ENCODE measurements around the gene KCNA1. TPM values are rescaled to one million over a fixed set of nuclear protein-coding genes. Genes with fewer than 3 reads are reported as not detected.
"Not testable (repeated sequence)": the region's sequence is repeated elsewhere in the genome, so short reads cannot be mapped to it uniquely, and the experiment has no call there.

The KCNA1 gene
- total and polyA plus RNA-seq, 12 donors, result 0.22 TPM; not detected in 11

DNA sequence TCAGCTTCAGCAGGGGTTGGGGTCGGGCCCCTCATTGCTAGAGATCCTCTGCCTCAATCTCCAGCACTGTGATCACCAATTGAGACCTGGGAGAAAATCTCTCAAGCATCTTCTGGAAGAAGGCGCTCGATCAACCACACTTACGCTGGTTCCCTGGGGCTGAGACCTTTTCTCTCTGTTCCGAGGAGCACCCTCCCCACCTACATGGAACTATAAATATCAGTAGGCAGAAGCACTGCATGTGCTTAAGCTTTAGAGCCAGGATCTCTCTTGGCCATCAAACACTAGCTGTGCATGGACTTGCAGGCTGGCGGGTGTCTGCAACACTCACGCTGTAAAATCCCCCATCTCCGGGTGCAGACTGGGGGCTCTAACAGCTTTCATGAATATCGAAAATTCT, 38.2 kb upstream of the KCNA1 start:
- intact Hi-C loops (cut with DNase I), result no loop called here
- Histone ChIP-seq H3K4me3 (no peak overlapping the region), H3K36me3 (no peaks in the 10 kb centered on the region), H3K9me3 (no peaks in the 10 kb centered on the region), H3K27ac (no peak overlapping the region), H3K4me1 (no peaks in the 10 kb centered on the region), H3K27me3 (peaks cover 0 to 58% (median 26%) of the 10 kb centered on the region in 7 donors)
- ATAC-seq, result no peak
- DNase-seq, result no peak
- TF ChIP-seq CTCF (IDR thresholded peaks at IDR 0.05), result no peak
- WGBS, 2 donors, result 84 to 91% methylated on average over 9 of the region's 9 CpGs

GRCh38 chr12:4873947-4874346, 35.8 kb upstream of the KCNA1 start:
- no peaks in the 10 kb centered on the region for H3K9me3 ChIP-seq
- no peaks in the 10 kb centered on the region for H3K4me1 ChIP-seq
- no peak for ATAC-seq
- no peak overlapping the region for H3K27ac ChIP-seq
- no peak for TF ChIP-seq CTCF (IDR thresholded peaks at IDR 0.05)
- H3K27me3 ChIP-seq, result peaks cover 0 to 41% (median 13%) of the 10 kb centered on the region in 7 donors
- no peak for DNase-seq
- H3K4me3 ChIP-seq, result no peak overlapping the region
- no peaks in the 10 kb centered on the region for H3K36me3 ChIP-seq
- WGBS, 2 donors, result 71 to 80% methylated on average over 1 of the region's 1 CpG
- intact Hi-C loops (cut with DNase I), result no loop called here

GRCh38 chr12:4874671-4875070, 35.0 kb upstream of the KCNA1 start:
- H3K27me3 ChIP-seq, result peaks cover 0 to 35% (median 13%) of the 10 kb centered on the region in 7 donors
- H3K27ac ChIP-seq, result no peak overlapping the region
- intact Hi-C loops (cut with DNase I), result no loop called here
- no peak for ATAC-seq
- H3K9me3 ChIP-seq, result peaks cover 0 to 6% (median 0%) of the 10 kb centered on the region in 11 donors
- H3K4me1 ChIP-seq, result no peaks in the 10 kb centered on the region
- TF ChIP-seq CTCF (IDR thresholded peaks at IDR 0.05), result no peak
- no peak for DNase-seq
- 41 to 53% methylated on average over 2 of the region's 2 CpGs for WGBS, 2 donors
- no peak overlapping the region for H3K4me3 ChIP-seq
- H3K36me3 ChIP-seq, result no peaks in the 10 kb centered on the region

- H3K4me3 ChIP-seq; H3K4me1 ChIP-seq; H3K27ac ChIP-seq; H3K9me3 ChIP-seq; DNase-seq; ATAC-seq; H3K36me3 ChIP-seq; intact Hi-C loops (cut with DNase I): not testable (repeated sequence)
- peaks cover 0 to 22% (median 3%) of the 10 kb centered on the region in 7 donors for H3K27me3 ChIP-seq
- 87 to 89% methylated on average over 2 of the region's 2 CpGs for WGBS, 2 donors
These were observed 30.2 kb upstream of the KCNA1 start for GRCh38 chr12:4879481-4879880.

DNA sequence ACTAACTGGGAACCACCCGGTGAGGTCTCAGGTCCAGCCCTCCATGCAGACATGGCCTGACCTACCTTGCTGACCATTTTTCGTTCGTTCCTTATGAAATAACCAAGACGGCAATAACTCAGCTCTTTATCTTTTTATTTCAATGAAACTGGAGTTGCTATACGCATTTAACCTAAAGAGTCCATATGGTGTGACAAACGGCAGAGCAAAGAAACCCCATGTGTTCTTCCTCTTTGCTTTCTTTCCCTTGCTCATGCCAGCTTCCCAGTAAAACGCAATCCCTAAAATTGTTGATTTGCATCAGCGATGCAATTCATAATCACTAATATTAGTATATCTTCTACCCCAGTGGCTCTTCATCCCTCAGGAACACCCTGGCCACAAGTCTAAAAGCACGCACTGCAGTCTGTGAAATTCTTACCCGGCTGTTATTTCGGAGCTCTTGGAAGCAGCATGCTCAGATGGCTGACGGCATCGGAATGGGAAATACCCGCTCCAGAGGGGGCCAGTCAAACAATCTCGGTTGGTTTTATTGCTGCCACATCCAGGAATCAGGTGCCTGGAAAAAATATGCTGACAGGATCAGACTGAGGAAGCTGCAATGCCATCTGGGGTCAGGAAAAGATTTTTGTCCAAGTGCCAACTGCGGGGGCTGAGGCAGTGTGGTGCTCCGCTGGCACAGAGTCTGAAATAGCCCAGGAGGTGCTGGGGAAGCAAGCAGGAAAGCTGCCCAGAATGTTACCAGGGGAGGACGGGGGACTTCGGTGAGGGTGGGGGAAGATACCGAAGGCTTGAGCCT, 28.2 kb upstream of the KCNA1 start:
- 60 to 62% methylated on average over 20 of the region's 20 CpGs for WGBS, 2 donors
- H3K4me3 ChIP-seq, result peak overlapping the region in 1 of 10 donors; percentile 16
- H3K36me3 ChIP-seq, result no peaks in the 10 kb centered on the region
- H3K4me1 ChIP-seq, result peaks cover 0 to 4% (median 0%) of the 10 kb centered on the region in 9 donors
- DNase-seq (peak in 1 of 2 donors; percentile 36), ATAC-seq (peak in 5 of 8 donors; percentile 33 to 86 (median 49))
- TF ChIP-seq CTCF (IDR thresholded peaks at IDR 0.05), result no peak
- H3K27me3 ChIP-seq, result peaks cover 0 to 28% (median 10%) of the 10 kb centered on the region in 7 donors
- intact Hi-C loops (cut with DNase I), result no loop called here
- no peak overlapping the region for H3K27ac ChIP-seq
- H3K9me3 ChIP-seq, result peaks cover 0 to 9% (median 0%) of the 10 kb centered on the region in 11 donors
